IMR-90 (cell line): ENCODE results near the gene MYH10. TPM values are rescaled to one million over a fixed set of nuclear protein-coding genes. Genes with fewer than 3 reads are reported as not detected.

Experiments used
- ATAC-seq: fragments of 200-7000 bp; cut with Tn5 transposase; 2 replicates; pipeline ENCODE4 v1.9.1; 2020; ENCODE audit warnings: low read depth, mild to moderate bottlenecking, moderate library complexity
- BruUV-seq: library from RNA; stranded (reverse); fragments of 400-500 nt; replicated peaks from 2 replicates; lab custom pipeline; 2021; lab: Mats Ljungman, UMichigan
- CTCF ChIA-PET: fragments of 300-600 bp; formaldehyde crosslinking; extraction: SDS; loops from one replicate; lab custom pipeline; 2021; ENCODE audit warnings: antibody characterized with exemption; lab: Yijun Ruan, JAX
- POLR2A ChIA-PET: fragments of 300-600 bp; sonication (Branson Sonifier 250); formaldehyde crosslinking; loops from one replicate; lab custom pipeline; 2022; ENCODE audit warnings: antibody characterized with exemption; ENCODE audit not compliant: unreplicated experiment; lab: Charles Lee
- DNase-seq: peaks from one replicate; pipeline ENCODE4 v3.0.0; 2013
- H2AFZ ChIP-seq: replicated peaks from 2 replicates; pipeline ENCODE3; 2013; ENCODE audit warnings: low read length, mild to moderate bottlenecking; ENCODE audit not compliant: poor library complexity
- H2AK5ac ChIP-seq: 2 replicates; pipeline ENCODE4 v1.6.1; 2013; ENCODE audit warnings: low read depth, low read length, inconsistent platforms
- H2AK9ac ChIP-seq: replicated peaks from 2 replicates; pipeline ENCODE3; 2013; ENCODE audit warnings: mild to moderate bottlenecking, low read depth, low read length, moderate library complexity; ENCODE audit not compliant: poor library complexity
- H2BK120ac ChIP-seq: 2 replicates; pipeline ENCODE4 v1.6.1; 2013; ENCODE audit warnings: low read depth, low read length, inconsistent platforms
- H2BK15ac ChIP-seq: 3 replicates; pipeline ENCODE4 v1.6.1; 2013; ENCODE audit warnings: low read depth, low read length, inconsistent platforms
- H2BK20ac ChIP-seq: 2 replicates; pipeline ENCODE4 v1.6.1; 2013; ENCODE audit warnings: low read depth, mild to moderate bottlenecking, inconsistent platforms, low read length, moderate library complexity
- H2BK5ac ChIP-seq: 2 replicates; pipeline ENCODE4 v1.6.1; 2013; ENCODE audit warnings: mild to moderate bottlenecking, low read depth, low read length, inconsistent platforms; ENCODE audit not compliant: poor library complexity, severe bottlenecking
- H3K14ac ChIP-seq: replicated peaks from 2 replicates; pipeline ENCODE4 v1.6.1; 2013; ENCODE audit warnings: low read depth, low read length, inconsistent platforms
- H3K18ac ChIP-seq: 2 replicates; pipeline ENCODE4 v1.6.1; 2013; ENCODE audit warnings: low read depth, low read length, control low read depth
- H3K23ac ChIP-seq: 2 replicates; pipeline ENCODE4 v1.6.1; 2013; ENCODE audit warnings: low read depth, low read length, inconsistent platforms
- H3K27ac ChIP-seq: 2 replicates; pipeline ENCODE4 v1.5.1; 2013; ENCODE audit warnings: mild to moderate bottlenecking, control low read depth, low read length; ENCODE audit not compliant: insufficient read depth
- H3K27me3 ChIP-seq: 2 replicates; pipeline ENCODE4 v1.6.1; 2013; ENCODE audit warnings: low read length; ENCODE audit not compliant: control insufficient read depth, insufficient read depth
- H3K36me3 ChIP-seq: 2 replicates; pipeline ENCODE4 v1.6.1; 2013; ENCODE audit warnings: low read length, mixed read lengths; ENCODE audit not compliant: control insufficient read depth, insufficient read depth
- H3K4ac ChIP-seq: 2 replicates; pipeline ENCODE4 v1.6.1; 2013; ENCODE audit warnings: low read depth, low read length, inconsistent platforms
- H3K4me1 ChIP-seq: 2 replicates; pipeline ENCODE4 v1.6.1; 2013; ENCODE audit warnings: low read length, mixed read lengths; ENCODE audit not compliant: control insufficient read depth, insufficient read depth
- H3K4me2 ChIP-seq: 2 replicates; pipeline ENCODE4 v1.6.1; 2013; ENCODE audit warnings: low read depth, mild to moderate bottlenecking, control low read depth, low read length, moderate library complexity
- H3K4me3 ChIP-seq: 2 replicates; pipeline ENCODE4 v1.5.1; 2013; ENCODE audit warnings: low read depth, mild to moderate bottlenecking, control low read depth, low read length, moderate library complexity; ENCODE audit not compliant: insufficient read depth
- H3K56ac ChIP-seq: 2 replicates; pipeline ENCODE4 v1.6.1; 2013; ENCODE audit warnings: low read length, inconsistent platforms; ENCODE audit not compliant: insufficient read depth; ENCODE audit errors: extremely low read depth
- H3K79me1 ChIP-seq, 2 experiments: 2 replicates each; pipeline ENCODE4 v1.6.1; 2013; ENCODE audit warnings: low read length in 2 of 2, inconsistent platforms in 1 of 2, low read depth in 1 of 2
- H3K9ac ChIP-seq: 2 replicates; pipeline ENCODE4 v1.6.1; 2013; ENCODE audit warnings: low read depth, low read length, control low read depth
- H3K9me1 ChIP-seq: 2 replicates; pipeline ENCODE4 v1.6.1; 2013; ENCODE audit warnings: low read length, inconsistent platforms; ENCODE audit not compliant: insufficient read depth
- H3K9me3 ChIP-seq: 2 replicates; pipeline ENCODE4 v1.6.1; 2013; ENCODE audit warnings: low read length; ENCODE audit not compliant: control insufficient read depth, insufficient read depth
- H4K20me1 ChIP-seq: 2 replicates; pipeline ENCODE4 v1.6.1; 2013; ENCODE audit warnings: low read length, inconsistent platforms; ENCODE audit not compliant: insufficient read depth
- H4K5ac ChIP-seq: 2 replicates; pipeline ENCODE4 v1.6.1; 2013; ENCODE audit warnings: mild to moderate bottlenecking, low read depth, low read length, control low read depth
- H4K8ac ChIP-seq, 2 experiments: 2 replicates each; pipeline ENCODE4 v1.6.1; 2013; ENCODE audit warnings: low read depth in 2 of 2, low read length in 2 of 2, control low read depth in 1 of 2, inconsistent platforms in 1 of 2
- H4K91ac ChIP-seq: 2 replicates; pipeline ENCODE4 v1.6.1; 2013; ENCODE audit warnings: low read depth, low read length, inconsistent platforms; ENCODE audit not compliant: insufficient read depth
- CEBPB ChIP-seq: IDR thresholded peaks from 2 replicates; pipeline ENCODE4 v1.6.1; 2012; ENCODE audit warnings: low read depth, low read length, improper control_type of control experiment
- CHD1 ChIP-seq: IDR thresholded peaks from 2 replicates; pipeline ENCODE4 v1.6.1; 2012; ENCODE audit warnings: low read depth, low read length, improper control_type of control experiment
- SMC3 ChIP-seq: fragments of 150-350 bp; IDR thresholded peaks from 2 replicates; pipeline ENCODE4 v1.6.1; 2016; ENCODE audit warnings: low read depth, mild to moderate bottlenecking, antibody characterized with exemption, low read length, moderate library complexity
- WGBS, 2 experiments: methylation state at CpG; one replicate each; pipeline versions ENCODE4 v1.1.5 to v1.1.7; 2013; ENCODE audit warnings: missing lambda C conversion rate in 2 of 2; ENCODE audit not compliant: insufficient read length in 1 of 2; ENCODE audit errors: extremely low coverage in 2 of 2; 5-methylcytosine and 5-hydroxymethylcytosine counted together
- dilution Hi-C: fragments of 300-500 bp; cut with HindIII; formaldehyde crosslinking; loops from one replicate; pipeline ENCODE4 v1.14.3; 2018; ENCODE audit warnings: low sequenced_read_pairs; ENCODE audit not compliant: unreplicated experiment
- in situ Hi-C: fragments of 300-500 bp; cut with MboI; formaldehyde crosslinking; loops from 3 replicates; pipeline ENCODE4 v1.14.3; 2019; ENCODE audit warnings: low sequenced_read_pairs, inconsistent platforms, mixed read lengths
- intact Hi-C: fragments of 100-400 bp; cut with micrococcal nuclease; formaldehyde crosslinking; loops from 2 replicates; pipeline ENCODE4 v1.10.0; 2022
- polyA plus RNA-seq, 3 experiments: library from polyadenylated mRNA; depleted of rRNA; stranded (reverse); fragments of >200 nt; gene quantifications; 2 replicates each; pipeline ENCODE4 v1.2.3, GENCODE V29; 2012; ENCODE audit warnings: low replicate concordance in 1 of 3
- total RNA-seq: library from RNA; depleted of rRNA; stranded (reverse); fragments of >200 nt; gene quantifications from 2 replicates; pipeline ENCODE4 v1.2.3, GENCODE V29; 2012

MYH10 gene
- total and polyA plus RNA-seq, 2 of the 4 experiments (the other 2 are of a cell fraction) = 71.2 to 95.2 TPM

GRCh38 chr17:8675306-8675705, 44.8 kb upstream of the MYH10 start:
- Histone ChIP-seq H4K5ac (peak overlapping the region; percentile 6; the same call in 1 of the 2 replicates), H3K9ac (no peak overlapping the region), H3K4me2 (no peak overlapping the region), H3K4ac (no peak overlapping the region), H3K14ac (0 out of 2 replicates have a peak overlapping the region, but pooled peaks have one; percentile 29), H4K91ac (no peak overlapping the region), H3K4me1 (peaks cover 11% of the 10 kb centered on the region; the same call in 1 of the 2 replicates), H2BK120ac (no peak overlapping the region), H4K8ac (peak overlapping the region in 1 of 2 experiments; percentile 66; a peak in 1 of 4 replicates), H3K27ac (peak overlapping the region; percentile 7; the same call in 1 of the 2 replicates), H2AFZ (no peak overlapping the region), H3K18ac (peak overlapping the region; percentile 46; the same call in 1 of the 2 replicates), H4K20me1 (no peaks in the 10 kb centered on the region), H3K79me1 (no peaks in the 10 kb centered on the region), H3K56ac (no peak overlapping the region), H3K9me1 (no peaks in the 10 kb centered on the region), H2BK5ac (no peak overlapping the region), H3K4me3 (no peak overlapping the region), H3K27me3 (no peaks in the 10 kb centered on the region), H2AK5ac (peak overlapping the region; percentile 46; the same call in 1 of the 2 replicates), H2BK20ac (peak overlapping the region; percentile 82; the same call in 1 of the 2 replicates), H2AK9ac (no peak overlapping the region), H3K36me3 (no peaks in the 10 kb centered on the region), H2BK15ac (no peak overlapping the region), H3K9me3 (peaks cover 2% of the 10 kb centered on the region; the same call in 1 of the 2 replicates), H3K23ac (no peak overlapping the region)
- TF ChIP-seq CHD1 = no peak
- TF ChIP-seq SMC3 = no peak
- no peak for TF ChIP-seq CEBPB
- ATAC-seq = no peak
- dilution Hi-C loops = no loop called here
- no CpG with 5 or more reads among the region's 8 CpGs for WGBS, 2 experiments
- no peak for DNase-seq
- in situ Hi-C loops = no loop called here
- intact Hi-C loops = no loop called here
- BruUV-seq = no TSS peak
- ChIA-PET POLR2A (no interaction called here), CTCF (no interaction called here)
